OCI-M1 (cell line): ENCODE results near the gene INSIG1.

ENCODE experiments used
- DNase-seq: peaks from one replicate; lab custom pipeline; 2025; lab: John Stamatoyannopoulos, UW

The INSIG1 gene

DNA sequence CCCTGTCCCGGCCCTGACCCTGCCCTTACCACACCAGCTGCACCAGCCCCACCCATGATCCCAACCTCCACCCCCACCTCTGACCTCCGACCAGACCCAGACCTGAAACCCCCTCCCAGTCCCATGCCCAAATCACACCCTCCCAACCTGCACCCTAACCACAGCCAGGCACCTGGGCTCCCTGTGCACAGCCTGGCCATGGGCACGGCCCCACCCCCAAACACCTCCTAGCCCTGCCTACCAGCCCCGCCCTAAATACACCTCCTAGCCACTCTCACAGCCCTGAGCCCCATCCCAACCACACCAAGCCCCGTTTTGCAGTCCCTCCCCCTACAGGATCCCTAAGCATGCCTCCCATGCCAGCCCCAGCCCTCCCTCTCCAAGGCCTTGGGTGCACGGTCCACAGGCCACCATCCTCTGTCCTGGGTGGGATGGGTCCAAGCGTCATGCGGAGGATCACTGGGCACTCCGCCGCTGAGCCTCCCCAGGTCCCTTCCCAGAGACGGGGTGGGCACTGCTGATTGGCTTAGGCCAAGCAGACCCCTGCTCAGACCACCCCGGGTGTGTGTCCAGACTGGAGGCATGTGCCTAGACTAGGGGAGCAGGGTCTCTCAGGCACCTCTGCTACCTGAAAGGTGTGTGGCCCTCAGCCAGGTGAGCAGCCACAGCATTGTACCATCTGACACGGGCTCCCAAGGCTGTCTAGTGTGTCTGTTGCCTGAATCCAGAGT lies 30.1 kb downstream of the INSIG1 start:
- DNase-seq, result no peak

DNA sequence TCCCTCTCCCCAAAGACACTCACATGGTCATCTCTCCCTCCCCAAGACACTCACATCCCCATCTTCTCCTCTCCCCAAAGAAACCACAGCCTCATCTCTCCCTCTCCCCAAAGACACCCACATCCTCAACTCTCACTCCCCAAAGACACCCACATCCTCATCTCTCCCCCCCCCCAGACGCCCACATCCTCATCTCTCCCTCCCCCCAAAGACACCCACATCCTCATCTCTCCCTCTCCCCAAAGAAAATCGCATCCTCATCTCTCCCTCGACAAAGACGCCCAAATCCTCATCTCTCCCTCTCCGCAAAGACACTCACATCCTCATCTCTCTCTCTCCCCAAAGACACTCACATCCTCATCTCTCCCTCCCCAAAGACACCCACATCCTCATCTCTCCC lies 31.5 kb downstream of the INSIG1 start:
- no peak for DNase-seq

- no peak for DNase-seq
Observed at GRCh38 chr7:155331396-155331795, 33.7 kb downstream of the INSIG1 start.

- DNase-seq, result no peak
Observed at GRCh38 chr7:155333346-155334234, 35.9 kb downstream of the INSIG1 start.

GRCh38 chr7:155336812-155337602 lies 39.3 kb downstream of the INSIG1 start:
- no peak for DNase-seq

DNA sequence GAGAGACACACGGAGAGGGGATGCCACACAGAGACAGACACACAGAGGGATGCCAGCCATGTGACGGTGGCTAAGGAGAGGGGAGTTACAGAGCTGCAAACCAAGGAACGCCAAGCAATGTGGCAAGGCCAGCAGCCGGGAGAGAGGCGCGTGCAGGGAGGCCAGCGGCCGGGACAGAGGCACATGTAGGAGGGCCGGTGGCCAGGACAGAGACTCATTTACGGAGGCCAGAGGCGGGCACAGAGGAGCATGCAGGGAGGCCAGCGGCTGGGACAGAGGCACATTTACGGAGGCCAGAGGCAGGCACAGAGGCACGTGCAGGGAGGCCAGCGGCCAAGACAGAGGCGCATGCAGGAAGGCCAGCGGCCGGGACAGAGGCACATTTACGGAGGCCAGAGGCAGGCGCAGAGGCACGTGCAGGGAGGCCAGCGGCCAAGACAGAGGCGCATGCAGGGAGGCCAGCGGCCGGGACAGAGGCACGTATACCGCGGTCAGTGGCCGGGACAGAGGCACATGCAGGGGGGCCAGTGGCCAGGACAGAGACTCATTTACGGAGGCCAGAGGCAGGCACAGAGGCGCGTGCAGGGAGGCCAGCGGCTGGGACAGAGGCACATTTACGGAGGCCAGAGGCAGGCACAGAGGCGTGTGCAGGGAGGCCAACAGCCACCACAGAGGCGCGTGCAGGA lies 40.4 kb downstream of the INSIG1 start:
- no peak for DNase-seq

DNA sequence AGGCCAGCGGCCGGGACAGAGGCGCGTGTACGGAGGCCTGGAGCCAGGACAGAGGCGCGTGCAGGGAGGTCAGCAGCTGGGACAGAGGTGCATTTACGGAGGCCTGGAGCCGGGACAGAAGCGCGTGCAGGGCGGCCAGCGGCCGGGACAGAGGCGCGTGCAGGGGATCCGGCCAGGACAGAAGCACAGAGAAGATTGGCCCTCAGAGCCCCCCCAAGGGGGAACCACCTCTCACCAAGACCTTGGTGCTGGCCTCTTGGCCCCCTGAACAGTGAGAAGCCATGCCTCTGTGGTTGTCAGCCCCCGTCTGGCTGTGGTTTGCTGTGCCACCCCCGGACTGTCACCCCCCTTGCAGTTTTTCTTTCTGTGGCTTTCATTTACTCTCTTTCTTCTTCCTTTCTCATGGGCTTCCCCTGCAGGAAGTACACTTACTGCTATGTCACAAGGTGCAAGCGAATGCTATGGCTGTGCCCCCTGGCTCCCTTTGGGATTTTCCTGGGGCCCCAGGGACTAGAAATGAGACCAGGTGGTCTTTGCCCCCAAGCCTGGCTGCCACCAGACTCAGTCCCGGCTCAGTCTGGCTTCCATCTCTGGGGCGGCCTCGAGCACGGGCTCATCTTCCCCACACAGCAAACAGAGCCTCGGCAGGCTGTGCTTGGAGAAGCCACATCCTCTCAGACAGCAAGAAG lies 41.1 kb downstream of the INSIG1 start:
- no peak for DNase-seq

DNA sequence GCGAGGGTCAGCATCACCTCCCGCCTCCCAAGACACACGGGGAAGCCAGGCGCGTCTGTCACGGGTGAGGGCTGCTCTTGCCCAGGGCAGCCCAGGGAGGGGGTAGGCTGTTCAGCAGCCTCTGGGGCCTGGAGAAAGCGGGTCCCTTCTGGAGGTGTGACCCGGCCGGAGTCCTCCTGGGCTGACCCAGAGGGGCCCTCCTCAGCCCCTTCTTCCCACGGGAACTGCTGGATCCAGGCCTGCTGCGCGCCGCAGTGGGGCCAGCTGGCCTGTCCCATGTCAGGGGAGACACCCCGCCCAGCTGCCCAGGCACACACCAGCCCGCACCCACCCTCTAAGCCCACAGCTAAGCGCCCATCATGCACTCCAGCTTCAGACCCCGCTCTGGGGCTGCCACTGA lies 41.8 kb downstream of the INSIG1 start:
- no peak for DNase-seq

DNA sequence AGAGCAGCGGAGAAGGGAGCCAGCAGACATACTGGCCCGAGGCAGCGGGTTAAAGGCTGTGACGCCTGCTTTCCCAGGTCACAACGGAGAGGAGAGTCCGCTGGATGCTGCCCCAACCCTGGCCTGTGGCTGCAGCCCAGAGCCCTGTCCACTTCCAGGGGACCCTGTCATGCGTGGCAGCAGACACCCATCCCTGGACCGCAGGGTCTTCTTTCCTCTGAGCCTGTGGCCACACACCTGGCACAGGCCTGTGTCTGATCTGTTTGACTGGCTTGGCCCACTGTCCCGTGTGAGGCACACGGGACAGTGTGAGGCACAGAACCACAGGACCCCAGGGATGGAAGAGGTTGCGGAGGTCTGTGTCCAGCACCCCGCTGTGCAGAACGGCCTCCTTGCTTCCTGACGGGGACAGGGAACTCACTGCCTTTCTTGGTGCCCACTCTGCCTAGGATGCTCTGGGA lies 42.4 kb downstream of the INSIG1 start:
- DNase-seq, result no peak

DNA sequence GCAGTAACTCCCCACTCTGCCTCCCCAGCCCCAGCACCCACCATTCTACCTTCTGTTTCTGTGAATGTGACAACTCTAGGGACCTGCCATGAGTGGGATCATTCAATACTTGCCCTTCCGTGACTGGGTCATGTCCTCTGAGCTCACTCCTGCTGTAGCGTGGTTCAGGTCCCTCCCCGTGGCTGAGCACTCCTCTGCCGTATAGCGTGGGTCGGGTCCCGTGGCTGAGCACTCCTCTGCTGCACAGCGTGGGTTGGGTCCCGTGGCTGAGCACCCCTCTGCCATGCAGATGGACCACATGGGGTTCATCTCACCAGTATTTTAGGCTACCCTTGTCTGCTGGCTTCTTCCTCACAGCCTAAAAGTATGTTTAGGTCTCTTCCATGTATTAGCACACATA lies 43.0 kb downstream of the INSIG1 start:
- no peak for DNase-seq

- peak; percentile 27 for DNase-seq
Observed at GRCh38 chr7:155341463-155341983, 43.8 kb downstream of the INSIG1 start.

GRCh38 chr7:155342313-155342712 lies 44.6 kb downstream of the INSIG1 start:
- no peak for DNase-seq

DNA sequence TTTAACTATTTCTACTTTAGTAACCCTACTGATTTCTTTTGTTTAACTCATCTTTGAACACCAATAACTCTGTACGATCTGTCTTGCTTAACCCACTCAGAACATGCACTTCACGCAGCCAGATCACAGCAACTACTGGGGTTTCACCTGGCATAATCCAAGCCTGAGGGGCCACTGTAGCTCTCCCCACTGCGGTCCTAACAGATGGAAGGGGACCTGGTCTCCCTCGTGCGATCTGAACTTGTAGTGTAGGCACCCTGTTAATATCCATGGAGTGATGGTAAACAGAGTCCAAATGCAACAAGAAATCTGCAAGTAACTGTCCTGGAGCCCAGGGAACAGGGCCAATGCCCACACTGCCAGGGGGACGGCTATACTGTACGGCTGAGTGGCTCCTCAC lies 45.5 kb downstream of the INSIG1 start:
- DNase-seq, result no peak

DNA sequence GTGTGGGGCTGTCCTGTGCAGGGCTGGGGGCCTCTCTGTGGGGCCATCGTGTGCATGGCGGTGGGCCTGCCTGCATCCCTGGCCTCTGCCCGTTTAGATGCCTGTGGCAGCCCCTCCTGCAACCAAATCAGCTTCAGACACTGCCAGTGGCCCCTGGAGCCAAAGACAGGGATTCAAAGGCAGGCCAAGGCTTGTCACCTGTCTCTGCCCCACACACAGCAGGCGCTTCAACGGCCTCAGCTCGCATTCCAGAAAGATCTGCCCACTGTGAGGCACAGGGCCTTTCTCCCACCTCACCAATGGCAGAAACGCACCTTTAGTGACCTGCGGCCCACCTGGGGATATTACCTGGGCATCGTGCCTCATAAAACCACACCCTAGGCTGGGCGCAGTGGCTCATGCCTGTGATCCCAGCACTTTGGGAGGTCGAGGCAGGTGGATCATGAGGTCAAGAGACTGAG lies 46.0 kb downstream of the INSIG1 start:
- no peak for DNase-seq

DNA sequence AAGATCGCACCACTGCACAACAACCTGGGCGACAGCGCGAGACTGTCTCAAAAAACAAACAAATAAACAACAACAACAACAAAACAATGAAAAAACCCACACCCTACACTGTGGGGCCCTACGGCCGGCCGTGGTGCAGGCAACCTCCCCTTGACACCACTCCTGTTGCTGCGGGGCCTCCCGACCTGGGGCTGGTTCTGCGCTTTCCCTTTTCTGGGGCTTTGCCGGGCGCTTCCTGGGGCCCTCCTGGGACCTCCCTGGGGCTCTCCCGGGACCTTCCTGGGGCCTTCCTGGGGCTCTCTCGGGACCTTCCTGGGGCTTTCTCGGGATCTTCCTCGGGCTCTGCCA lies 46.6 kb downstream of the INSIG1 start:
- no peak for DNase-seq

DNA sequence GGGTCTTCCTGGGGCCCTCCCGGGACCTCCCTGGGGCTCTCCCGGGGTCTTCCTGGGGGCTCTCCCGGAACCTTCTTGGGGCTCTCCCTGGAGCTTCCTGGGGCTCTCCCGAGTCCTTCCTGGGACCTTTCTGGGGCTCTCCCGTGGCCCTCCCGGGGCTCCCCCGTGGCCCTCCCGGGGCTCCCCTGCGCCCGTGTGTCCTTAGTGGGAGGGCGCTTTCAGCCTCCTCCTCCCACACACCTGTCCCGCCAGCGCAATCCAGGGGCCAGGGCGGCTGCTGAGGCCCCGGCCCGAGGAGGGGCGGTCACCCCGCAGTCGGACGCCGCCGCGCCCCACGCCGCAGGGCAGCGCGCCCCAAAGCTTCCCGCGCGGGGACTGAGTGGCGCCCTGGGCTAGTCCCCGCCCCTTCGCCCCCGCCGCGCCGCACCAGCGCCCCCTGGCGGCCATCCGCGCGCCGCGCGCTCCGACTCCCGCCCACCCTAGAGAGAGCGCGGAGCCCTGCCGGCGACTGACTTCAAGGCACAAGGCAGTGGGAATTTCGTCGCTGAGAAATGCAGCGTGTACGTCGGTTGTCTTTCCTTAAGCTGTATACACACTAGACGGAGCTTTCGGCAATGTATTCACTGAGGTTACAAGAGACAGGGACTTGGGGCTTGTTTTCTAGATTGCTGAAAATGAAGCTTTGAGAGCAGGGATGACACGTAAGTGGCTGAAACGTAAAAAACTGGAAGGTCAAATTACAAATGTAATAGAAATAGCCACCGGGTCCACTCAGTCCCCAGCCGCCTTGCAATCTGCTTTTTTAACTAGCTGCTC lies 47.1 kb downstream of the INSIG1 start:
- peak; percentile 70 for DNase-seq

DNA sequence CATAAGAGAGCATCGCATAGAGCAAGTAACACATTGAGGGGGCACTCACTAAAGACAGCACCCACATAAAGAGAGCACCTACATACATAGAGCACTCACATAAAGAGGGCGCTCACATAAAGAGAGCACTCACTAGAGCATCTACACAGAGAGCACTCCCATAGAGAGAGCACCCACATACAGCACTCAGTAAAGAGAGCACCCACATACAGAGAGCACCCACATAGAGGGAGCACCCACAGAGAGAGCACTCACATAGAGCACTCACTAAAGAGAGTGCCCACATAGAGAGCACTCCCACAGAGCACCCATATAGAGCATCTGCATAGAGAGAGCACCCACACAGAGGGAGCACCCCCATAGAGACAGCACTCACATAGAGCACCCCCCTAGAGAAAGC lies 47.8 kb downstream of the INSIG1 start:
- DNase-seq, result no peak

DNA sequence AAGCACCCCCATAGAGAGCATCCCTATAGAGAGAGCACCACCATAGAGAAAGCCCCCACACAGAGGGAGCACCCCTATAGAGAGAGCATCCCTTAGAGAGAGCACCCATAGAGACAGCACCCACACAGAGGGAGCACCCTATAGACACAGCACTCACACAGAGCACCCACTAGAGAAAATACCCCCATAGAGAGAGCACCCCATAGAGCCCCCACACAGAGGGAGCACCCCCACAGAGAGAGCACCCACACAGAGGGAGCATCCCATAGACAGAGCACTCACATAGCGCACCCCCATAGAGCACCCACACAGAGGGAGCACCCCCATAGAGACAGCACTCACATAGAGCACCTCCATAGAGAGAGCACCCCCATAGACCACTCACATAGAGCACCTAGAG lies 48.6 kb downstream of the INSIG1 start:
- DNase-seq, result no peak

GRCh38 chr7:155348806-155349205 lies 51.1 kb downstream of the INSIG1 start:
- no peak for DNase-seq
